ENCODE measurements around the gene KLHDC10. TPM values are rescaled to one million over a fixed set of nuclear protein-coding genes. Genes with fewer than 3 reads are reported as not detected.

KLHDC10 gene
- total and polyA plus RNA-seq, 2 of the 13 experiments (the other 11 are each of a cell fraction or from before 2014, with no cell fraction given) = 11.9 to 21.6 TPM

DNA sequence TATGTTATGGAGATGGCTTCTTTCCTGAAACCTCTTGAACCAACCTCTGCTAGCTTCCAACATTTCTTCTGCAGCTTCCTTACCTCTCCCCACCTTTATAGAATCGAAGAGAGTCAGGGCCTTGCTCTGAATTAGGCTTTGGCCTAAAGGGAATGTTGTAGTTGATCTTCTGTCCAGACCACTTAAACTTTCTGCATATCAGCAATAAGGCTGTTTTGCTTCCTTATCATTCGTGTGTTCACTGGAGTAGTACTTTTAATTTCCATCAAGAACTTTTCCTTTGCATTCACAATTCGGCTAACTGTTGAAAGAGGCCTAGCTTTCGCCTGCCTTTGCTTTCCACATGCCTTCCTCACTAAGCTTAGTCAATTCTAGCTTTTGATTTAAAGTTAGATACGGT lies 48.0 kb downstream of the KLHDC10 start:
- no peak overlapping the region for H3K4me3 ChIP-seq (replicated peaks in 1 of 3; ENCODE audit: insufficient read depth in 1 of 3, low read depth in 2 of 3, low read length in 3 of 3)
- H3K4me2 ChIP-seq (ENCODE audit: low read depth, low read length) = no peak overlapping the region
- POLR2A ChIA-PET = interaction anchor here (0.7 kb wide), 1 partner anchor 159 kb away, joined by 4 read pairs; no protein-coding TSS in a partner anchor
- intact Hi-C loops (cut with micrococcal nuclease; ENCODE audit: unreplicated experiment) (no loop called here), in situ Hi-C loops (cut with HindIII; ENCODE audit: extremely low pct_ligation_motif_present, low pct_unique_long_range_greater_than_20kb) (no loop called here)
- no peak overlapping the region for H3K9ac ChIP-seq (ENCODE audit: insufficient read depth, low read depth, low read length)
- no peak for DNase-seq (ENCODE audit: low spot score)
- BruUV-seq (replicated peaks) = no TSS peak
- CTCF ChIA-PET (ENCODE audit: low intra/inter-chr PET ratio, low total read pairs) = no interaction called here
- no peak for ATAC-seq
- H3K4me1 ChIP-seq (ENCODE audit: insufficient read depth, low read length) = peaks cover 15% of the 10 kb centered on the region
- H2AFZ ChIP-seq (ENCODE audit: low read length) = no peak overlapping the region
- FAIRE-seq = no peak
- no peaks in the 10 kb centered on the region for H3K79me2 ChIP-seq (ENCODE audit: insufficient read depth, low read length)
- no peaks in the 10 kb centered on the region for H3K9me3 ChIP-seq (ENCODE audit: low read length)
- 95% methylated on average over 5 of the region's 5 CpGs for WGBS (ENCODE audit: low lambda C conversion rate)
- no peaks in the 10 kb centered on the region for H4K20me1 ChIP-seq (ENCODE audit: insufficient read depth, low read length)
- no peak overlapping the region for H3K27ac ChIP-seq (ENCODE audit: extremely low read length, insufficient read depth, low read length)
- H3K36me3 ChIP-seq (replicated peaks in 1 of 2; ENCODE audit: control insufficient read depth in 1 of 2, insufficient read depth in 2 of 2, low read length in 2 of 2) = peaks cover 7 to 19% of the 10 kb centered on the region in 2 experiments
- H3K27me3 ChIP-seq (ENCODE audit: control insufficient read depth in 1 of 2, insufficient read depth in 2 of 2, low read length in 2 of 2) = no peaks in the 10 kb centered on the region
- TF ChIP-seq ZNF746 (CRISPR knock-in tag; IDR thresholded peaks at IDR 0.05) (no peak), ZNF766 (CRISPR knock-in tag; IDR thresholded peaks at IDR 0.05; ENCODE audit: borderline replicate concordance) (no peak), MAFF (IDR thresholded peaks at IDR 0.05; ENCODE audit: low read depth, low read length) (no peak), FIP1L1 (IDR thresholded peaks at IDR 0.05; ENCODE audit: borderline replicate concordance, insufficient read depth, low read depth, low read length) (no peak), ZNF576 (CRISPR knock-in tag; IDR thresholded peaks at IDR 0.05) (no peak), ZNF343 (CRISPR knock-in tag; IDR thresholded peaks at IDR 0.05) (no peak), SAP130 (CRISPR knock-in tag; IDR thresholded peaks at IDR 0.05; ENCODE audit: low read depth) (no peak)
- TF ChIP-seq, protein P1, sequence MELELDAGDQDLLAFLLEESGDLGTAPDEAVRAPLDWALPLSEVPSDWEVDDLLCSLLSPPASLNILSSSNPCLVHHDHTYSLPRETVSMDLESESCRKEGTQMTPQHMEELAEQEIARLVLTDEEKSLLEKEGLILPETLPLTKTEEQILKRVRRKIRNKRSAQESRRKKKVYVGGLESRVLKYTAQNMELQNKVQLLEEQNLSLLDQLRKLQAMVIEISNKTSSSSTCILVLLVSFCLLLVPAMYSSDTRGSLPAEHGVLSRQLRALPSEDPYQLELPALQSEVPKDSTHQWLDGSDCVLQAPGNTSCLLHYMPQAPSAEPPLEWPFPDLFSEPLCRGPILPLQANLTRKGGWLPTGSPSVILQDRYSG (CRISPR knock-in tag; IDR thresholded peaks at IDR 0.05) = no peak

DNA sequence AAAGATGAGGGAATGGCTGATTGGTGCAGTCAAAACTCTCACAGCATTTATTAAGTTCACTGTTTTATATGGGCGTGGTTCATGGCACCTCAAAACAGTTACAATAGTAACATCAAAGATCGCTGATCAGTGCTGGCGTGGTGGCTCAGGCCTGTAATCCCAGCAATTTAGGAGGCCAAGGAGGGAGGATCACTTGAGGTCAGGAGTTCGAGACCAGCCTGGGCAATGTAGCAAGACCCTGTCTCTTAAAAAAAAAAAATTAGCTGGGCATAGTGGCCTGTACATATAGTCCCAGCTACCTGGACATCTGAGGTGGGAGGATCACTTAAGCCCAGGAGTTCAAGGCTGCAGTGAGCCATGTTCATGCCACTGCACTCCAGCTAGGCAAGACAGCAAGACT lies 48.5 kb downstream of the KLHDC10 start:
- whole genome bisulfite sequencing (ENCODE audit: low lambda C conversion rate) = 98% methylated on average over 4 of the region's 4 CpGs
- Histone ChIP-seq H3K9me3 (ENCODE audit: low read length) (no peaks in the 10 kb centered on the region), H2AFZ (ENCODE audit: low read length) (no peak overlapping the region), H3K4me1 (ENCODE audit: insufficient read depth, low read length) (peaks cover 10% of the 10 kb centered on the region), H3K4me3 (replicated peaks in 1 of 3; ENCODE audit: insufficient read depth in 1 of 3, low read depth in 2 of 3, low read length in 3 of 3) (no peak overlapping the region), H3K79me2 (ENCODE audit: insufficient read depth, low read length) (no peaks in the 10 kb centered on the region), H4K20me1 (ENCODE audit: insufficient read depth, low read length) (no peaks in the 10 kb centered on the region), H3K4me2 (ENCODE audit: low read depth, low read length) (no peak overlapping the region), H3K27me3 (ENCODE audit: control insufficient read depth in 1 of 2, insufficient read depth in 2 of 2, low read length in 2 of 2) (no peaks in the 10 kb centered on the region), H3K9ac (ENCODE audit: insufficient read depth, low read depth, low read length) (no peak overlapping the region), H3K27ac (ENCODE audit: extremely low read length, insufficient read depth, low read length) (no peak overlapping the region), H3K36me3 (replicated peaks in 1 of 2; ENCODE audit: control insufficient read depth in 1 of 2, insufficient read depth in 2 of 2, low read length in 2 of 2) (peaks cover 7 to 19% of the 10 kb centered on the region in 2 experiments)
- DNase-seq (ENCODE audit: low spot score) = no peak
- ChIA-PET CTCF (ENCODE audit: low intra/inter-chr PET ratio, low total read pairs) (no interaction called here), POLR2A (no interaction called here)
- intact Hi-C loops (cut with micrococcal nuclease; ENCODE audit: unreplicated experiment) (no loop called here), in situ Hi-C loops (cut with HindIII; ENCODE audit: extremely low pct_ligation_motif_present, low pct_unique_long_range_greater_than_20kb) (no loop called here)
- BruUV-seq (replicated peaks) = no TSS peak
- no peak for FAIRE-seq
- no peak for ATAC-seq
- TF ChIP-seq FOXA3 (CRISPR knock-in tag; IDR thresholded peaks at IDR 0.05) = no peak
